RWPE1 (cell line): Measurements from ENCODE around the gene SDSL.

Experiments
- CTCF ChIA-PET: fragments of 350-600 bp; sonication (Branson Sonifier 250); formaldehyde crosslinking; extraction: SDS; loops from one replicate; lab custom pipeline; 2021; lab: Yijun Ruan, JAX
- POLR2A ChIA-PET: fragments of 400-600 bp; formaldehyde crosslinking; extraction: SDS; loops from one replicate; lab custom pipeline; 2020; ENCODE audit warnings: antibody characterized with exemption; ENCODE audit not compliant: low non-redundant PET; lab: Yijun Ruan, JAX
- DNase-seq: peaks from one replicate; pipeline ENCODE4 v3.0.0; 2012; ENCODE audit warnings: low spot score
- H3K27ac ChIP-seq: fragments of 450-650 bp; 2 replicates; pipeline ENCODE4 v1.5.1; 2017
- TF ChIP-seq, protein P1 (sequence below): fragments of 450-650 bp; conservative IDR thresholded peaks from 2 replicates; pipeline ENCODE4 v1.5.1; 2017; ENCODE audit warnings: low read depth, mild to moderate bottlenecking

Gene SDSL

DNA sequence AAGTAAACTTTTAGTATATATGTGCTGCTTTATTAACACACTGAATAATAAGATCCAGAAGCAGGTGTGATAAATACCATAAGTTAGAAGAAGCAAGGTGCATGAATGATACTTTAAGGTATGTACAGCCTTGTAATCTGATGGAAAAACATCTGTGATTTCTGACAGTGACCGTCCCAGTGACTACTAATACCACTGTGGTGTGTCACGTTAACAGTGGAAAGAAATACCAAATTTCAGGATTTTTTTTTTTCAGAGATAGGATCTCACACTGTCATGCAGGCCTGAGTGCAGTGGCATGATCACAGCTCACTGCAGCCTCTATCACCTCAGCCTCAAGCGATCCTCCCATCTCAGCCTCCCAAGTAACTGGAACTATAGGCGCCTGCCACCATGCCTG, 40.0 kb upstream of the SDSL start:
- CTCF ChIA-PET, result no interaction called here
- POLR2A ChIA-PET, result no interaction called here
- no peak overlapping the region for H3K27ac ChIP-seq
- no peak for DNase-seq
- TF ChIP-seq, protein P1, sequence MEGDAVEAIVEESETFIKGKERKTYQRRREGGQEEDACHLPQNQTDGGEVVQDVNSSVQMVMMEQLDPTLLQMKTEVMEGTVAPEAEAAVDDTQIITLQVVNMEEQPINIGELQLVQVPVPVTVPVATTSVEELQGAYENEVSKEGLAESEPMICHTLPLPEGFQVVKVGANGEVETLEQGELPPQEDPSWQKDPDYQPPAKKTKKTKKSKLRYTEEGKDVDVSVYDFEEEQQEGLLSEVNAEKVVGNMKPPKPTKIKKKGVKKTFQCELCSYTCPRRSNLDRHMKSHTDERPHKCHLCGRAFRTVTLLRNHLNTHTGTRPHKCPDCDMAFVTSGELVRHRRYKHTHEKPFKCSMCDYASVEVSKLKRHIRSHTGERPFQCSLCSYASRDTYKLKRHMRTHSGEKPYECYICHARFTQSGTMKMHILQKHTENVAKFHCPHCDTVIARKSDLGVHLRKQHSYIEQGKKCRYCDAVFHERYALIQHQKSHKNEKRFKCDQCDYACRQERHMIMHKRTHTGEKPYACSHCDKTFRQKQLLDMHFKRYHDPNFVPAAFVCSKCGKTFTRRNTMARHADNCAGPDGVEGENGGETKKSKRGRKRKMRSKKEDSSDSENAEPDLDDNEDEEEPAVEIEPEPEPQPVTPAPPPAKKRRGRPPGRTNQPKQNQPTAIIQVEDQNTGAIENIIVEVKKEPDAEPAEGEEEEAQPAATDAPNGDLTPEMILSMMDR, result no peak

DNA sequence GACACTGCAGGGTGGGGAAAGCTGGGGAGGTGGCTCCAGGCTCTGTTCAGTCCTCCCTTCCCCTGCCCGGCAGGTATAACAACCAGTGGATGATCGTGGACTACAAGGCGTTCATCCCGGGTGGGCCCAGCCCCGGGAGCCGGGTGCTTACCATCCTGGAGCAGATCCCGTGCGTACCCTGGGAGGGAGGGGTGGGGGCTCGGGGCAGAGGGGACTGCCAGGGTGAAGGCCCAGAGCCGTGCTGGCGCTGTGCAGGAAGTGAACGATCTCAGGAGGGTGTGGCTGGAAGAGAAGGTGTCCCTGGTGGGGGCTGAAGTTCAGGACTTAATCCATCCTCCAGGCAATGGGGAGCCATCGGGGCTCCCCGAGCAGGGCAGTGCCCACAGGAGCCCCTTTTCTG, 37.4 kb upstream of the SDSL start:
- POLR2A ChIA-PET, result no interaction called here
- no peak overlapping the region for H3K27ac ChIP-seq
- DNase-seq, result no peak
- TF ChIP-seq, protein P1, result no peak
- CTCF ChIA-PET, result no interaction called here

DNA sequence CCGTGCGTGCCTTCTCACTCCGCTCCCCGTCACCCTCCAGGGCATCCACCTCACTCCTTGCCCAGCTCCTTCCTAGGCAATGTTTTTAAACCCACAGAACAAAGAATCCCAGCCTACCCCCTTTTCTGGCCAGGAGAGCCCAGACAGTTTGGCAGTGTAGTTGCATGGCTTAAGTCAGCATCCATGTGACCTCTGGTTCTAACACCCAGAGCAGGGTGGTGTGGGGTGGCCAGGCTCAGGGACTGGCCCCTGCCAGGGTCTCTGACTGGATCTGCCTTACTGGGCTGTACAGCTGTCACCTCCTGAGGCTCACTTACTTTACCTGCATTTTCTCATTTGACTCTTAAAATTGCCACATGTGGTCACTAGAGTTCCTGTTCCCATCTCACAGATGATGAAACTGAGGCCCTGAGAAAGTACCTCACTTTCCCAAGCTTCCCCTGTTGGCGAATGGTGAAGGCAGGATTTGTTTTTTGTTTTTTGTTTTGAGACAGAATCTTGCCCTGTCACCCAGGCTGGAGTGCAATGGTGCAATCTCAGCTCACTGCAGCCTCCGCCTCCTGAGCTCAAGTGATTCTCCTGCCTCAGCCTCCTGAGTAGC, 36.8 kb upstream of the SDSL start:
- TF ChIP-seq, protein P1, result no peak
- no peak for DNase-seq
- ChIA-PET CTCF (no interaction called here), POLR2A (no interaction called here)
- H3K27ac ChIP-seq, result no peak overlapping the region

DNA sequence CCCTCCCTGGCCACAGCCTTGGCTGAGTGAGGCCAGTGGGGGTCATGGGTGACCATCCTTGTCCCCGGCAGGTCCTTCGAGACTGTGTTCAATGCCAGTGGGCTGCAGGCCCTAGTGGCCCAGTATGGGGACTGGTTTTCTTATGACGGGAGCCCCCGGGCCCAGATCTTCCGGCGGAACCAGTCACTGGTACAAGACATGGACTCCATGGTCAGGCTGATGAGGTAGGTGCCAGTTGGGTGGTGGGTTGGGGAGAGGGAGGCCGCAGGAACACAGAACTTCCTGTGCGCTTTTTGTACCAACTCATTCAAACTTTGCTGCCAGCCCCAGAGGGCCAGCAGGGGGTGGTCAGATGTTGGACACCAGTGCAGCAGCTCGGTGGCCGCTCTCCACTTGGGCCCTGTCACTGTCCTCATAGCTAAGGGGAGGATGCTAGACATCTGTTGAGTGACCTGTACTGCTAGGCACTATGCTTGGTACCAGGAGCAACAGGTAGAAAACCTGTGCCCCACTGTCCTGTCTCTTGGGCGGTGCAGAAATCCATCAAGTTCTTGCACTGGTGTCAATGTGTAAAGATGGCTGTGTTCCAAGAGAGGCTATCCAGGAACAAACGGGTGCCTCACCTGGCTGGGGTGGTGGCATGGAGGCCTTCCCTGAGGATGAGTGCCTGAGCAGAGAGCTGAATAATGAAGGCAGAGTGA, 35.2 kb upstream of the SDSL start:
- TF ChIP-seq, protein P1, result no peak
- POLR2A ChIA-PET, result no interaction called here
- CTCF ChIA-PET, result no interaction called here
- H3K27ac ChIP-seq, result no peak overlapping the region
- no peak for DNase-seq

DNA sequence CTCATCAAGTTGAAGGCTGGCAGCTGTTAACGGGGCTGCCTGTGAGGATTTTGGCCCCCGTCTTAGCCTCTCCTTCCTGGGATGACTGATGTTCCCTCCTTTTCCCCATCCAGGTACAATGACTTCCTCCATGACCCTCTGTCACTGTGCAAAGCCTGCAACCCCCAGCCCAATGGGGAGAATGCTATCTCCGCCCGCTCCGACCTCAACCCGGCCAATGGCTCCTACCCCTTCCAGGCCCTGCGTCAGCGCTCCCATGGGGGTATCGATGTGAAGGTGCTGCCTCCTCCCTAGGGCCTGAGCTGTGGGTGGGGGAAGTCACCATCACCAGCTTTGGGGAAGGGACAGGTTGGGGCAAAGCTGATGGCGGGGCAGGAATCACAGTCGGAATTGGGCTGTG, 34.5 kb upstream of the SDSL start:
- ChIA-PET POLR2A (no interaction called here), CTCF (no interaction called here)
- DNase-seq, result no peak
- TF ChIP-seq, protein P1, result no peak
- H3K27ac ChIP-seq, result no peak overlapping the region

DNA sequence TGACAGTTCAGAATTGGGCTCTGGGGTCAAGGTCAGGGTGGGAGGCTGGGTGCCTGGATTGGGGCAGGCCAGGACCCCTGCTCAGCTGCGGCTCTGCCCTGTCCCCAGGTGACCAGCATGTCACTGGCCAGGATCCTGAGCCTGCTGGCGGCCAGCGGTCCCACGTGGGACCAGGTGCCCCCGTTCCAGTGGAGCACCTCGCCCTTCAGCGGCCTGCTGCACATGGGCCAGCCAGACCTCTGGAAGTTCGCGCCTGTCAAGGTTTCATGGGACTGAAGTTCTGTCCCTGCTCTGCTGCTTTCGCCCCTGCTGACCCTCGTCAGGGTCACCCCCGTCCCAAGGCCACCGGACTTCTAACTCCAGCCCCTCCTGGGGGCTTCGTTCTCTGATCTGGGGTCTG, 33.8 kb upstream of the SDSL start:
- DNase-seq, result no peak
- H3K27ac ChIP-seq, result no peak overlapping the region
- ChIA-PET POLR2A (no interaction called here), CTCF (no interaction called here)
- TF ChIP-seq, protein P1, result no peak
